ENCODE results near the gene DCTPP1. TPM values are rescaled to one million over a fixed set of nuclear protein-coding genes. Genes with fewer than 3 reads are reported as not detected.
"Not testable (repeated sequence)": the region's sequence is repeated elsewhere in the genome, so short reads cannot be mapped to it uniquely, and the experiment has no call there.

DCTPP1 gene
- 96.4 TPM for polyA plus RNA-seq (2012; ENCODE audit: missing spikeins)

GRCh38 chr16:30429678-30430427, at the start of gene DCTPP1:
TSS of gene DCTPP1 (minus strand) at chr16:30430030. CDS start at chr16:30429980, 50 bp downstream.
- DNase-seq (ENCODE audit: insufficient read length) (peak; percentile 89), FAIRE-seq (peak; percentile 96)
- TF ChIP-seq TAF1 (IDR thresholded peaks at IDR 0.05; ENCODE audit: borderline replicate concordance, low read depth, low read length) (peak; percentile 57; the same call in 1 of the 2 replicates), POLR2AphosphoS5 (IDR thresholded peaks at IDR 0.05; ENCODE audit: low read depth, low read length) (peak; percentile 59; the same call in 1 of the 2 replicates), POLR2A (IDR thresholded peaks at IDR 0.05; ENCODE audit: low read depth, low read length) (peak; percentile 62; the same call in 1 of the 2 replicates)

DNA sequence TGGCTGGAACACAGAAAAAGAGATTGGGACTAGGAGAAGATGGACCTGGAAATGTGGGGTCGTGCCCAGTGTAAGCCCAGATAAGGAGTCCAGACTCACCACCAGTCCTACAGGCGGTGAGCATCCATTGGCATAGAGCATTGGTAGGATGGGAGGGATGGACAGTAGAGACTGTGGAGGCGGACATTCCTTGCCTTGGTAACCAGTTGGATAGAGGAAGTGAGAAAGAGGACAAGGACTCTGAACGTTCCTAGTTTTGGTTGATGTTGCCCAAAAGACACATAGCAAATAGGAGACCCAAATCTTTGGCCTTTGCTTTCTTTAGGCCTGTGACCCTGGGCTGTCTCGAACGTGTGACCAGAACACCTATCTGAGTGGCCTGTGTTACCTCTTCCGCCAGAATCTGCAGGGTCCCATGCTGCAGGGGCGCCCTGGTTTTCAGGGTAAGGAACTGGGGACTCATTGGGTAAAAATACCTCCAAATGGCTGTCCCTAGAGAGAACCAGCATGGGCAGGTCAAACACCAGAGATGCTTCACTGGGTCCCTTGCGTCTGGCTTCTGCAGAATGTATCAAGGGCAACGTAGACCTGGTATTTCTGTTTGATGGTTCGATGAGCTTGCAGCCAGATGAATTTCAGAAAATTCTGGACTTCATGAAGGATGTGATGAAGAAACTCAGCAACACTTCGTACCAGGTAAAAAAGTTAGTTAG, 49.1 kb upstream of the DCTPP1 start:
- DNase-seq (ENCODE audit: insufficient read length), result no peak
- TF ChIP-seq POLR2A (IDR thresholded peaks at IDR 0.05; ENCODE audit: low read depth, low read length) (no peak), POLR2AphosphoS5 (IDR thresholded peaks at IDR 0.05; ENCODE audit: low read depth, low read length) (peak; percentile 71; the same call in 1 of the 2 replicates)
- FAIRE-seq, result no peak

DNA sequence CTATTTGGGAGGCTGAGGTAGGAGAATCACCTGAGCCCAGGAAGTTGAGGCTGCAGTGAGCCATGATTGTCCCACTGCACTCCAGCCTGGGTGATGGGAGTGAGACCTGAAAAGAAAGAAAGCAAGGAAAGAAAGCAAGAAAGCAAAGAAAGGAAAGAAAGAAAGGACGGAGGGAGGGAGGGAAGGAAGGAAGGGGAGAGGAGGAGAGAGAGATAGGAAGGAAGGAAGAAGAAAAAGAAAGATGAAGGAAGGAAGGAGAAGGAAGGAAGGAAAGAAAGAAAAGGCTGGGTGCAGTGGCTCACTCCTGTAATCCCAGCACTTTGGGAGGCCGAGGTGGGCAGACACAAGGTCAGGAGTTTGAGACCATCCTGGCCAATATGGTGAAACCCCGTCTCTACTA, 47.9 kb upstream of the DCTPP1 start:
- DNase-seq (ENCODE audit: insufficient read length); FAIRE-seq: not testable (repeated sequence)

GRCh38 chr16:30476991-30477390, 47.2 kb upstream of the DCTPP1 start:
- TF ChIP-seq POLR2A (IDR thresholded peaks at IDR 0.05; ENCODE audit: low read depth, low read length) (no peak), POLR2AphosphoS5 (IDR thresholded peaks at IDR 0.05; ENCODE audit: low read depth, low read length) (no peak), TAF1 (IDR thresholded peaks at IDR 0.05; ENCODE audit: borderline replicate concordance, low read depth, low read length) (no peak)
- FAIRE-seq, result no peak
- DNase-seq (ENCODE audit: insufficient read length), result no peak

DNA sequence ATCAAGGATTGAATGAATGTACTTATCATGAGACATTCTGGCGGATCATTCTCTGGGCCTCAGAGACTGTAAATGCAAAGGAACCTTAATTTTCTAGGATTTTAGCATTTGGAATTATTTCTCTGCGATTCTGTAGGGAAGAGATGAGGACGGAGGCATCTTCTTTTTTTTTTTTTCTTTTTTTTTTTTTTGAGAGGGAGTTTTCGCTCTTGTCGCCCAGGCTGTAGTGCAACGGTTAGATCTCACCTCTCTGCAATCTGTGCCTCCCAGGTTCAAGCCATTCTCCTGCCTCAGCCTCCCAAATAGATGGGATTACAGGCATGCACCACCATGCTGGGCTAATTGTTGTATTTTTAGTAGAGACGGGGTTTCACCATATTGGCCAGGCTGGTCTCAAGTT, 44.9 kb upstream of the DCTPP1 start:
- DNase-seq (ENCODE audit: insufficient read length), result no peak
- no peak for FAIRE-seq
- TF ChIP-seq TAF1 (IDR thresholded peaks at IDR 0.05; ENCODE audit: borderline replicate concordance, low read depth, low read length), result no peak
- TF ChIP-seq POLR2A (IDR thresholded peaks at IDR 0.05; ENCODE audit: low read depth, low read length), result no peak
- no peak for TF ChIP-seq POLR2AphosphoS5 (IDR thresholded peaks at IDR 0.05; ENCODE audit: low read depth, low read length)

DNA sequence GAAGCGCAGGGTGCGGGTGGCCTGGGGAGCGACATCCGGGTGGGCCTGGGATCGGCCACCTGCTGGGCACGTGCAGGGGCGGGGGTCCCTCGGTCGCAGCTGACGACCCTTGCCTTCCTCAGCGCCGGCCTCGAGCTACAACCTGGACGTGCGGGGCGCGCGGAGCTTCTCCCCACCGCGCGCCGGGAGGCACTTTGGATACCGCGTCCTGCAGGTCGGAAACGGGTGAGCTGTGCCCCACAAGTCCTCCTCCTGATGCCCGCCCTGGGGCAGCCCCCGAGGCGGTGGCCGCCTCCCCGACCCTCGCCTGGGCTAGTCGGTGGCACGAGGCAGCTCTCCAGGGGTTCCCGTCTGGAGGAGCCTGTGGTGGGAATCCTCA, 44.2 kb upstream of the DCTPP1 start:
- no peak for FAIRE-seq
- no peak for TF ChIP-seq POLR2AphosphoS5 (IDR thresholded peaks at IDR 0.05; ENCODE audit: low read depth, low read length)
- no peak for TF ChIP-seq TAF1 (IDR thresholded peaks at IDR 0.05; ENCODE audit: borderline replicate concordance, low read depth, low read length)
- TF ChIP-seq POLR2A (IDR thresholded peaks at IDR 0.05; ENCODE audit: low read depth, low read length), result no peak
- DNase-seq (ENCODE audit: insufficient read length), result no peak

DNA sequence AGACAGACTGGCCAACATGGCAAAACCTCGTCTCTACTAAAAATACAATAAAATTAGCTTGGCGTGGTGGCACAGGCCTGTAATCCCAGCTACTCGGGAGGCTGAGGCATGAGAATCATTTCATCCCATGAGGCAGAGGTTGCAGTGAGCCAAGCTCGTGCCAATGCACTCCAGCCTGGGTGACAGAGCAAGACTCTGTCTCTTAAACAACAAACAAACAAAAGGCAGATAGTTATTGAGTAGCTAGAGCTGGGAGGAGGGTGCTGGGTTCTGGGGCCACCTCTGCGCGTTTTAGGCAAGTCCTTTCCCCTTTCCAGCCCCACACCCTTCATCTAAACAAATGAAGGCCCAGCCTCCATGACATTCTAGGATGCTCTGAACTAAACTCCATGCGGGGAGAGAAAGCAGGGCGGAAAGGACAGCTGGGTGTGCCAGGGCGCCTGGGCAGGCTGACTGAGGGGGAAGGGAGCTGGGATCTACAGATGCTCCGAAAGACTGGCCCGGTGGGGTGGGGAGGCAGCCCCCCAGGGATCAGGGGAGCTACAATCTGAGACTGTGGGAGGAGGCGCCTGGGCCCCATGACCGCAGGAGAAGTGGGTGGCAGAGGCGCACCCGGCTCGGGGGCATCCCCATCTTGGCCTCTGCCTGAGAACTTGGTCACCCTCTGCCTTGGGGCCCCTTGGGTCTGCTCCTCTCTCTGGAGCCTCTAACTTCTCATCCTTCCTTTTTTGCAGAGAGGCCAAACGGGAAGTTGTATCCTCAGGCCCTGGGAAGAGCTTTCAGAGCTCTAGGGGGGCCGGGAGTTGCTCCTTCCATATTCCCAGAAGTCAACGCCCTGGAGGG, 43.6 kb upstream of the DCTPP1 start:
- DNase-seq (ENCODE audit: insufficient read length) (peak; percentile 54), FAIRE-seq (peak; percentile 66)
- peak; percentile 38; the same call in 1 of the 2 replicates for TF ChIP-seq POLR2A (IDR thresholded peaks at IDR 0.05; ENCODE audit: low read depth, low read length)
- no peak for TF ChIP-seq TAF1 (IDR thresholded peaks at IDR 0.05; ENCODE audit: borderline replicate concordance, low read depth, low read length)
- no peak for TF ChIP-seq POLR2AphosphoS5 (IDR thresholded peaks at IDR 0.05; ENCODE audit: low read depth, low read length)

GRCh38 chr16:30472328-30472942, 42.6 kb upstream of the DCTPP1 start, which contains the start of gene ITGAL:
TSS of gene ITGAL (plus strand) at chr16:30472742. CDS start at chr16:30472838, 96 bp downstream.
- FAIRE-seq, result peak; percentile 97
- TF ChIP-seq POLR2AphosphoS5 (IDR thresholded peaks at IDR 0.05; ENCODE audit: low read depth, low read length) (peak; percentile 89), TAF1 (IDR thresholded peaks at IDR 0.05; ENCODE audit: borderline replicate concordance, low read depth, low read length) (0 out of 2 replicates have a peak, but pooled peaks have one; percentile 19), POLR2A (IDR thresholded peaks at IDR 0.05; ENCODE audit: low read depth, low read length) (peak; percentile 77)
- DNase-seq (ENCODE audit: insufficient read length), result peak; percentile 57

DNA sequence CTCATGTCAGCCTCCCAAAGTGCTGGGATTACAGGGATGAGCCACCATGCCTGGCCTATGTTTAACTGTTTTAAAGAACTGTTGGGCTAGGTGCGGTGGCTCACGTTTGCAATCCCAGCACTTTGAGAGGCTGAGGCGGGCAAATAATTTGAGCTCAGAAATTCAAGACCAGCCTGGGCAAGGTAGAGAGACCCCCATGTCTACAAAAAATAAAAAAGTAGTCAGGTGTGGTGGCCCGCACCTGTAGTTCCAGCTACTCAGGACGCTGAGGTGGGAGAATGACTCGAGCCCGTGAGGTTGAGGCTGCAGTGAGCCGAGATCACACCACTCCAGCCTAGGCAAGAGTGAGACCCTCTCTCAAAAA, 40.8 kb upstream of the DCTPP1 start:
- FAIRE-seq, result no peak
- no peak for DNase-seq (ENCODE audit: insufficient read length)
- no peak for TF ChIP-seq POLR2A (IDR thresholded peaks at IDR 0.05; ENCODE audit: low read depth, low read length)
- no peak for TF ChIP-seq POLR2AphosphoS5 (IDR thresholded peaks at IDR 0.05; ENCODE audit: low read depth, low read length)
- no peak for TF ChIP-seq TAF1 (IDR thresholded peaks at IDR 0.05; ENCODE audit: borderline replicate concordance, low read depth, low read length)

- DNase-seq (ENCODE audit: insufficient read length) (no peak), FAIRE-seq (no peak)
- TF ChIP-seq POLR2A (IDR thresholded peaks at IDR 0.05; ENCODE audit: low read depth, low read length) (no peak), TAF1 (IDR thresholded peaks at IDR 0.05; ENCODE audit: borderline replicate concordance, low read depth, low read length) (no peak), POLR2AphosphoS5 (IDR thresholded peaks at IDR 0.05; ENCODE audit: low read depth, low read length) (no peak)
Measured at GRCh38 chr16:30470170-30470512, 40.3 kb upstream of the DCTPP1 start.

GRCh38 chr16:30464078-30464477, 34.2 kb upstream of the DCTPP1 start:
- no peak for TF ChIP-seq TAF1 (IDR thresholded peaks at IDR 0.05; ENCODE audit: borderline replicate concordance, low read depth, low read length)
- TF ChIP-seq POLR2A (IDR thresholded peaks at IDR 0.05; ENCODE audit: low read depth, low read length), result no peak
- no peak for TF ChIP-seq POLR2AphosphoS5 (IDR thresholded peaks at IDR 0.05; ENCODE audit: low read depth, low read length)
- no peak for FAIRE-seq
- no peak for DNase-seq (ENCODE audit: insufficient read length)

DNA sequence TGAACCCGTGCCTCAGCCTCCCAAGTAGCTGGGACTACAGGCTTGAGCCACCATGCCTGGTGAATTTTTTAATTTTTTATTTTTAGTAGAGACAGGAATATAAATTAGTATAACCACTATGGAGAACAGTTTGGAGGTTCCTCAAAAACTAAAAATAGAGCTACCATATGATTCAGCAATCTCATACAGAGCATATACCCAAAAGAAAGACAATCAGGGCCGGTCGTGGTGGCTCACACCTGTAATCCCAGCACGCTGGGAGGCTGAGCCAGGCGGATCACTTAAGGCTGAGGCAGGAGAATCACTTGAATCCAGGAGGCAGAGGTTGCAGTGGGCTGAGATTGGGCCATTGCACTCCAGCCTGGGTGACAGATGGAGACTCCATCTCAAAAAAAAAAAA, 31.6 kb upstream of the DCTPP1 start:
- not testable (repeated sequence) for DNase-seq (ENCODE audit: insufficient read length); FAIRE-seq

All from GM12892 (cell line).